B cell (primary cell): ENCODE measurements around the gene PLPPR2. TPM values are rescaled to one million over a fixed set of nuclear protein-coding genes. Genes with fewer than 3 reads are reported as not detected.
"Not testable (repeated sequence)": the region's sequence is repeated elsewhere in the genome, so short reads cannot be mapped to it uniquely, and the experiment has no call there.

Experiments used
- ATAC-seq: fragments of 200-7000 bp; cut with Tn5 transposase; one replicate; pipeline ENCODE4 v1.10.0; 2021; ENCODE audit warnings: low read depth, mild to moderate bottlenecking, moderate number of reproducible peaks, moderate library complexity
- CTCF ChIA-PET: fragments of 350-600 bp; sonication (Branson Sonifier 250); formaldehyde crosslinking; loops from one replicate; lab custom pipeline; 2021; ENCODE audit warnings: antibody characterized with exemption, inconsistent platforms; lab: Charles Lee
- POLR2A ChIA-PET: fragments of 350-600 bp; sonication (Branson Sonifier 250); formaldehyde crosslinking; loops from one replicate; lab custom pipeline; 2021; ENCODE audit warnings: antibody characterized with exemption; lab: Charles Lee
- DNase-seq: peaks from one replicate; pipeline ENCODE4 v3.0.0; 2013
- H2AFZ ChIP-seq: 2 replicates; pipeline ENCODE4 v1.6.1; 2012; ENCODE audit warnings: mild to moderate bottlenecking, low read depth, low read length; ENCODE audit not compliant: insufficient read depth, poor library complexity, severe bottlenecking
- H3K27ac ChIP-seq, 2 donors: 1 replicate in 1 of 2; 2 replicates in 1 of 2; pipeline ENCODE4 v1.5.1; 2012 to 2013; ENCODE audit warnings: low read length in 2 of 2, mild to moderate bottlenecking in 2 of 2, moderate library complexity in 1 of 2
- H3K27me3 ChIP-seq, 4 experiments: fragments of 200-600 bp in 1 of 4; sonication (generic) in 1 of 4; replicated peaks in 1 of 4; 1 replicate in 2 of 4; 2 replicates in 2 of 4; pipeline versions ENCODE4 v1.6.1 to v1.7.0; 2013 to 2016; ENCODE audit warnings: low read length in 3 of 4, mild to moderate bottlenecking in 2 of 4, mixed read lengths in 1 of 4, moderate library complexity in 1 of 4; ENCODE audit not compliant: insufficient read depth in 4 of 4, control insufficient read depth in 3 of 4; ENCODE audit errors: control extremely low read depth in 1 of 4
- H3K36me3 ChIP-seq, 2 experiments: replicated peaks in 1 of 2; 1 replicate in 1 of 2; 2 replicates in 1 of 2; pipeline versions ENCODE4 v1.6.1 to v1.7.1; 2013; ENCODE audit warnings: low read length in 1 of 2; ENCODE audit not compliant: insufficient read depth in 2 of 2, control insufficient read depth in 1 of 2; ENCODE audit errors: control extremely low read depth in 1 of 2, extremely low read depth in 1 of 2
- H3K4me1 ChIP-seq, 2 donors: fragments of 200-600 bp in 1 of 2; sonication (generic) in 1 of 2; 1 replicate in 1 of 2; 2 replicates in 1 of 2; pipeline versions ENCODE4 v1.5.1 to v1.6.1; 2013 to 2017; ENCODE audit warnings: low read length in 2 of 2; ENCODE audit not compliant: control insufficient read depth in 2 of 2, insufficient read depth in 2 of 2
- H3K4me2 ChIP-seq: replicated peaks from 2 replicates; pipeline ENCODE3; 2012; ENCODE audit warnings: mild to moderate bottlenecking, low read depth, low read length; ENCODE audit not compliant: poor library complexity, severe bottlenecking
- H3K4me3 ChIP-seq, 5 experiments: fragments of 200-600 bp in 1 of 5; sonication (generic) in 1 of 5; 1 replicate in 3 of 5; 2 replicates in 2 of 5; pipeline versions ENCODE4 v1.5.1 to v1.7.0; 2011 to 2016; ENCODE audit warnings: low read length in 4 of 5, mild to moderate bottlenecking in 4 of 5, low read depth in 2 of 5, control low read depth in 1 of 5, moderate library complexity in 1 of 5; ENCODE audit not compliant: insufficient read depth in 1 of 5; ENCODE audit errors: control extremely low read depth in 1 of 5, extremely low read depth in 1 of 5
- H3K79me2 ChIP-seq: fragments of 200-600 bp; sonication (generic); one replicate; pipeline ENCODE4 v1.6.0; 2016; ENCODE audit warnings: low read length; ENCODE audit not compliant: control insufficient read depth, insufficient read depth
- H3K9ac ChIP-seq: fragments of 200-600 bp; sonication (generic); 2 replicates; pipeline ENCODE4 v1.6.1; 2017; ENCODE audit warnings: mild to moderate bottlenecking, low read length, moderate library complexity
- H3K9me3 ChIP-seq, 3 donors: one replicate each; pipeline versions ENCODE4 v1.6.1 to v1.7.1; 2013; ENCODE audit warnings: low read length in 2 of 3; ENCODE audit not compliant: control insufficient read depth in 2 of 3, insufficient read depth in 1 of 3; ENCODE audit errors: control extremely low read depth in 1 of 3
- H4K20me1 ChIP-seq: 2 replicates; pipeline ENCODE4 v1.6.0; 2012; ENCODE audit warnings: mild to moderate bottlenecking, low read length; ENCODE audit not compliant: insufficient read depth, control insufficient read depth, poor library complexity, severe bottlenecking
- H3K27ac Mint-ChIP-seq: one replicate; pipeline ENCODE4 v1.8.0; 2021; ENCODE audit warnings: mixed read lengths
- H3K27me3 Mint-ChIP-seq: one replicate; pipeline ENCODE4 v1.8.0; 2021; ENCODE audit warnings: mixed read lengths
- H3K4me1 Mint-ChIP-seq: one replicate; pipeline ENCODE4 v1.8.0; 2021; ENCODE audit warnings: mixed read lengths
- H3K4me3 Mint-ChIP-seq: one replicate; pipeline ENCODE4 v1.8.0; 2021; ENCODE audit warnings: mixed read lengths
- H3K9me3 Mint-ChIP-seq: one replicate; pipeline ENCODE4 v1.8.0; 2022; ENCODE audit warnings: mixed read lengths; ENCODE audit not compliant: insufficient read depth
- CTCF ChIP-seq: fragments of 200-600 bp; IDR thresholded peaks from one replicate; pipeline ENCODE4 v1.8.0; 2022; ENCODE audit warnings: antibody characterized with exemption, mild to moderate bottlenecking
- EZH2 ChIP-seq: IDR thresholded peaks from 2 replicates; pipeline ENCODE4 v1.6.1; 2012; ENCODE audit warnings: borderline replicate concordance, low read depth, mild to moderate bottlenecking, moderate library complexity, low read length; ENCODE audit not compliant: insufficient read depth, poor library complexity, severe bottlenecking
- WGBS: methylation state at CpG from one replicate; pipeline ENCODE4 v1.1.5; 2013; ENCODE audit warnings: missing lambda C conversion rate; ENCODE audit not compliant: insufficient coverage; 5-methylcytosine and 5-hydroxymethylcytosine counted together
- intact Hi-C: fragments of 100-400 bp; cut with micrococcal nuclease; formaldehyde crosslinking; loops from one replicate; pipeline ENCODE4 v1.10.0; 2022
- polyA plus RNA-seq: library from polyadenylated mRNA; depleted of rRNA; stranded (reverse); fragments of >200 nt; gene quantifications from 2 replicates; pipeline ENCODE4 v1.2.3, GENCODE V29; 2012
- total RNA-seq, 2 donors: library from RNA; stranded (reverse); fragments of 120-200 nt in 1 of 2; gene quantifications; 1 replicate in 1 of 2; 2 replicates in 1 of 2; pipeline versions ENCODE4 v1.2.3 to v1.2.4, GENCODE V29; 2013 to 2022

PLPPR2 gene
- total and polyA plus RNA-seq, 2 donors (not counting 1 experiment from before 2014, with no cell fraction given) = 3.8 to 11.1 TPM

- POLR2A ChIA-PET = interaction anchor here (0.6 to 2.2 kb wide), 3 partner anchors 34 to 60 kb away, joined by 3 to 8 read pairs (median 4); partner anchors contain the start of gene SWSAP1
- Mint-ChIP-seq H3K27ac (peak within 1 kb of the TSS; percentile 61), H3K4me1 (peaks cover 25% of the 10 kb centered on the region), H3K4me3 (peak within 1 kb of the TSS; percentile 81), H3K27me3 (no peaks in the 10 kb centered on the region), H3K9me3 (no peaks in the 10 kb centered on the region)
- no peaks in the 10 kb centered on the region for H3K79me2 ChIP-seq
- peaks cover 0 to 13% (median 0%) of the 10 kb centered on the region in 3 donors for H3K9me3 ChIP-seq
- peaks cover 8 to 12% of the 10 kb centered on the region in 2 experiments for H3K36me3 ChIP-seq
- CTCF ChIA-PET = interaction anchor here (0.8 to 2.0 kb wide), 2 partner anchors 41 to 46 kb away, joined by 5 to 10 read pairs; no protein-coding TSS in a partner anchor
- DNase-seq = peak; percentile 82
- peak within 1 kb of the TSS in 1 of 2 donors; percentile 15 for H3K27ac ChIP-seq
- H3K4me3 ChIP-seq = peak within 1 kb of the TSS; percentile 55 to 65 (median 58)
- peak; percentile 99 for ATAC-seq
- H2AFZ ChIP-seq = peak within 1 kb of the TSS; percentile 85
- no peaks in the 10 kb centered on the region for H3K27me3 ChIP-seq
- H4K20me1 ChIP-seq = no peaks in the 10 kb centered on the region
- H3K4me2 ChIP-seq = peak within 1 kb of the TSS; percentile 95
- WGBS = 7% methylated on average over 49 of the region's 53 CpGs
- TF ChIP-seq CTCF = no peak
- no peak for TF ChIP-seq EZH2
- H3K9ac ChIP-seq = peak within 1 kb of the TSS; percentile 67
- intact Hi-C loops = no loop called here
- peaks cover 10 to 17% of the 10 kb centered on the region in 2 donors for H3K4me1 ChIP-seq
Measured at GRCh38 chr19:11339254-11340098, 15.8 kb upstream of the PLPPR2 start, which contains the start of gene RAB3D. RAB3D (minus strand) TSS chr19:11339657; CDS start chr19:11337399, 2,258 bp downstream.

- CTCF ChIA-PET = interaction anchor here (0.8 to 2.0 kb wide), 2 partner anchors 41 to 46 kb away, joined by 5 to 10 read pairs; no protein-coding TSS in a partner anchor
- H3K36me3 ChIP-seq, H3K9me3 ChIP-seq, H3K27me3 ChIP-seq, intact Hi-C loops, DNase-seq, H3K9me3 Mint-ChIP-seq, ATAC-seq, H3K27ac Mint-ChIP-seq, H3K79me2 ChIP-seq, H3K27ac ChIP-seq, H4K20me1 ChIP-seq, H3K27me3 Mint-ChIP-seq: not testable (repeated sequence)
- Mint-ChIP-seq H3K4me1 (peaks cover 27% of the 10 kb centered on the region), H3K4me3 (peak overlapping the region; percentile 81)
- H3K4me2 ChIP-seq = peak overlapping the region; percentile 95
- H2AFZ ChIP-seq = peak overlapping the region; percentile 85
- WGBS = 100% methylated on average over 1 of the region's 8 CpGs
- POLR2A ChIA-PET = interaction anchor here (0.6 to 2.2 kb wide), 3 partner anchors 34 to 60 kb away, joined by 3 to 8 read pairs (median 4); partner anchors contain the start of gene SWSAP1
- peak overlapping the region; percentile 67 for H3K9ac ChIP-seq
- peak overlapping the region; percentile 55 to 65 (median 58) for H3K4me3 ChIP-seq
- H3K4me1 ChIP-seq = peaks cover 11 to 20% of the 10 kb centered on the region in 2 donors
Measured at GRCh38 chr19:11340099-11340467, 15.1 kb upstream of the PLPPR2 start.
